H9 (cell line): ENCODE results near the gene GNB1L. TPM values are rescaled to one million over a fixed set of nuclear protein-coding genes. Genes with fewer than 3 reads are reported as not detected.

Experiments
- DNase-seq: peaks from one replicate; pipeline ENCODE4 v3.0.0-alpha.2; 2017
- H2AFZ ChIP-seq: one replicate; pipeline ENCODE4 v1.6.1; 2013; ENCODE audit warnings: mild to moderate bottlenecking, low read length, control low read depth, moderate library complexity
- H2AK5ac ChIP-seq: 2 replicates; pipeline ENCODE4 v1.6.1; 2013; ENCODE audit warnings: low read length, control low read depth, mixed read lengths; ENCODE audit not compliant: insufficient read length
- H2BK120ac ChIP-seq: one replicate; pipeline ENCODE4 v1.6.1; 2013; ENCODE audit warnings: low read depth, mild to moderate bottlenecking, low read length, control low read depth, inconsistent platforms; ENCODE audit not compliant: poor library complexity, severe bottlenecking
- H2BK12ac ChIP-seq: 2 replicates; pipeline ENCODE4 v1.6.1; 2013; ENCODE audit warnings: low read length, control low read depth, mixed read lengths, low read depth; ENCODE audit not compliant: insufficient read length
- H2BK15ac ChIP-seq: 2 replicates; pipeline ENCODE4 v1.6.1; 2013; ENCODE audit warnings: low read depth, low read length, control low read depth
- H2BK20ac ChIP-seq: one replicate; pipeline ENCODE4 v1.6.1; 2013; ENCODE audit warnings: low read depth, mild to moderate bottlenecking, low read length, control low read depth, inconsistent platforms; ENCODE audit not compliant: poor library complexity, severe bottlenecking
- H2BK5ac ChIP-seq: 2 replicates; pipeline ENCODE4 v1.6.1; 2013; ENCODE audit warnings: low read length, control low read depth, mixed read lengths; ENCODE audit not compliant: insufficient read length
- H3K14ac ChIP-seq: 2 replicates; pipeline ENCODE4 v1.6.1; 2013; ENCODE audit warnings: low read length, control low read depth; ENCODE audit not compliant: insufficient read depth
- H3K18ac ChIP-seq: 2 replicates; pipeline ENCODE4 v1.6.1; 2013; ENCODE audit warnings: low read depth, mild to moderate bottlenecking, mixed read lengths, low read length, control low read depth; ENCODE audit not compliant: insufficient read length
- H3K23ac ChIP-seq: 2 replicates; pipeline ENCODE4 v1.6.1; 2013; ENCODE audit warnings: low read length, control low read depth, mixed read lengths, low read depth; ENCODE audit not compliant: insufficient read length
- H3K23me2 ChIP-seq: 2 replicates; pipeline ENCODE4 v1.6.1; 2013; ENCODE audit warnings: low read depth, mild to moderate bottlenecking, mixed read lengths, low read length, control low read depth; ENCODE audit not compliant: insufficient read length, poor library complexity, severe bottlenecking
- H3K27ac ChIP-seq: 2 replicates; pipeline ENCODE4 v1.5.1; 2013; ENCODE audit warnings: low read length, control low read depth, mixed read lengths, low read depth; ENCODE audit not compliant: insufficient read length
- H3K27me3 ChIP-seq: 2 replicates; pipeline ENCODE4 v1.6.1; 2013; ENCODE audit warnings: low read length, control low read depth, inconsistent platforms; ENCODE audit not compliant: insufficient read depth
- H3K4ac ChIP-seq: 2 replicates; pipeline ENCODE4 v1.6.1; 2013; ENCODE audit warnings: low read depth, mild to moderate bottlenecking, control low read depth, inconsistent platforms, low read length, moderate library complexity
- H3K4me1 ChIP-seq: 2 replicates; pipeline ENCODE4 v1.6.1; 2013; ENCODE audit warnings: low read length, control low read depth, inconsistent platforms; ENCODE audit not compliant: insufficient read depth
- H3K4me2 ChIP-seq: 2 replicates; pipeline ENCODE4 v1.6.1; 2013; ENCODE audit warnings: low read length, control low read depth, mixed read lengths; ENCODE audit not compliant: insufficient read length, insufficient read depth
- H3K56ac ChIP-seq: 2 replicates; pipeline ENCODE4 v1.6.1; 2013; ENCODE audit warnings: low read depth, mild to moderate bottlenecking, mixed read lengths, low read length, control low read depth; ENCODE audit not compliant: insufficient read length
- H3K79me1 ChIP-seq: 2 replicates; pipeline ENCODE4 v1.6.1; 2013; ENCODE audit warnings: low read depth, mild to moderate bottlenecking, moderate library complexity, low read length, control low read depth, inconsistent platforms; ENCODE audit not compliant: insufficient read depth, poor library complexity, severe bottlenecking
- H3K79me2 ChIP-seq: 2 replicates; pipeline ENCODE4 v1.6.1; 2013; ENCODE audit warnings: low read length, control low read depth, inconsistent platforms; ENCODE audit not compliant: insufficient read depth
- H3K9ac ChIP-seq: 2 replicates; pipeline ENCODE4 v1.6.1; 2013; ENCODE audit warnings: low read length, control low read depth, mixed read lengths; ENCODE audit not compliant: insufficient read length; ENCODE audit errors: extremely low read depth
- H3K9me3 ChIP-seq: one replicate; pipeline ENCODE4 v1.6.1; 2013; ENCODE audit warnings: low read depth, low read length, inconsistent platforms; ENCODE audit not compliant: control insufficient read depth
- H3T11ph ChIP-seq: one replicate; pipeline ENCODE4 v1.6.1; 2013; ENCODE audit warnings: mild to moderate bottlenecking, low read length, control low read depth, inconsistent platforms
- H4K20me1 ChIP-seq: one replicate; pipeline ENCODE4 v1.6.1; 2013; ENCODE audit not compliant: control insufficient read depth, insufficient read length, insufficient read depth
- H4K5ac ChIP-seq: 2 replicates; pipeline ENCODE4 v1.6.1; 2013; ENCODE audit warnings: low read depth, mild to moderate bottlenecking, mixed read lengths, low read length, control low read depth; ENCODE audit not compliant: insufficient read length
- H4K8ac ChIP-seq: replicated peaks from 2 replicates; pipeline ENCODE4 v1.6.1; 2013; ENCODE audit warnings: low read length, control low read depth, mixed read lengths, low read depth; ENCODE audit not compliant: insufficient read length
- H4K91ac ChIP-seq: 2 replicates; pipeline ENCODE4 v1.6.1; 2013; ENCODE audit warnings: low read depth, mild to moderate bottlenecking, moderate library complexity, mixed read lengths, low read length, control low read depth; ENCODE audit not compliant: insufficient read length
- H3K27ac Mint-ChIP-seq, 3 experiments: 2 replicates in 2 of 3; 3 replicates in 1 of 3; pipeline ENCODE4 v1.8.0; 2020 to 2021; ENCODE audit warnings: mixed read lengths in 3 of 3, mild to moderate bottlenecking in 1 of 3, moderate library complexity in 1 of 3
- H3K27me3 Mint-ChIP-seq: 2 replicates; pipeline ENCODE4 v1.8.0; 2021; ENCODE audit warnings: low read depth, mild to moderate bottlenecking, moderate library complexity, mixed read lengths
- H3K36me3 Mint-ChIP-seq, 3 experiments: 2 replicates in 2 of 3; 3 replicates in 1 of 3; pipeline ENCODE4 v1.8.0; 2020 to 2021; ENCODE audit warnings: low read depth in 3 of 3, mixed read lengths in 3 of 3; ENCODE audit not compliant: insufficient read depth in 1 of 3
- H3K4me1 Mint-ChIP-seq, 2 experiments: 2 replicates each; pipeline ENCODE4 v1.8.0; 2020; ENCODE audit warnings: mixed read lengths in 2 of 2
- H3K4me3 Mint-ChIP-seq, 2 experiments: 2 replicates in 1 of 2; 3 replicates in 1 of 2; pipeline ENCODE4 v1.8.0; 2020 to 2021; ENCODE audit warnings: mild to moderate bottlenecking in 2 of 2, mixed read lengths in 2 of 2, moderate library complexity in 1 of 2
- H3K9me3 Mint-ChIP-seq, 2 experiments: 2 replicates in 1 of 2; 3 replicates in 1 of 2; pipeline ENCODE4 v1.8.0; 2020; ENCODE audit warnings: mild to moderate bottlenecking in 2 of 2, mixed read lengths in 2 of 2, moderate library complexity in 1 of 2
- WGBS: extraction: QIAGEN DNeasy Blood & Tissue Kit; methylation state at CpG from one replicate; pipeline ENCODE4 v1.1.7; 2013; ENCODE audit warnings: missing lambda C conversion rate, low lambda C conversion rate, mixed read lengths; ENCODE audit not compliant: insufficient read length; ENCODE audit errors: extremely low coverage; 5-methylcytosine and 5-hydroxymethylcytosine counted together
- total RNA-seq: library from RNA; stranded (reverse); gene quantifications from 2 replicates; pipeline ENCODE4 v1.2.1, GENCODE V29; 2021
- TF ChIP-seq, protein P1 (sequence below): fragments of 200-600 bp; sonication (generic); conservative IDR thresholded peaks from 3 replicates; pipeline ENCODE4 v1.8.0; 2021; ENCODE audit warnings: antibody characterized with exemption, mild to moderate bottlenecking

Gene GNB1L
- total RNA-seq, 1 experiment from 2014 or later = 22.4 TPM

GRCh38 chr22:19845054-19845722 lies 9.5 kb downstream of the GNB1L start:
- Histone ChIP-seq H3K79me2 (no peaks in the 10 kb centered on the region), H2AFZ (no peak overlapping the region), H4K91ac (no peak overlapping the region), H3K27me3 (no peaks in the 10 kb centered on the region), H2BK12ac (no peak overlapping the region), H4K5ac (no peak overlapping the region), H2BK5ac (no peak overlapping the region), H2BK120ac (no peak overlapping the region), H3K23me2 (no peaks in the 10 kb centered on the region), H4K8ac (no peak overlapping the region), H3K79me1 (no peaks in the 10 kb centered on the region), H3K9me3 (no peaks in the 10 kb centered on the region), H3K4ac (no peak overlapping the region), H3K14ac (no peak overlapping the region), H3K4me1 (no peaks in the 10 kb centered on the region), H3K27ac (no peak overlapping the region), H2BK20ac (no peak overlapping the region), H3T11ph (no peak overlapping the region), H2AK5ac (no peak overlapping the region), H3K23ac (no peak overlapping the region), H3K56ac (no peak overlapping the region), H2BK15ac (no peak overlapping the region), H3K9ac (no peak overlapping the region), H3K4me2 (no peak overlapping the region), H4K20me1 (no peaks in the 10 kb centered on the region), H3K18ac (no peak overlapping the region)
- peaks cover 16 to 27% (median 19%) of the 10 kb centered on the region in 3 experiments; a peak in 6 of 7 replicates for H3K36me3 Mint-ChIP-seq
- TF ChIP-seq, protein P1, sequence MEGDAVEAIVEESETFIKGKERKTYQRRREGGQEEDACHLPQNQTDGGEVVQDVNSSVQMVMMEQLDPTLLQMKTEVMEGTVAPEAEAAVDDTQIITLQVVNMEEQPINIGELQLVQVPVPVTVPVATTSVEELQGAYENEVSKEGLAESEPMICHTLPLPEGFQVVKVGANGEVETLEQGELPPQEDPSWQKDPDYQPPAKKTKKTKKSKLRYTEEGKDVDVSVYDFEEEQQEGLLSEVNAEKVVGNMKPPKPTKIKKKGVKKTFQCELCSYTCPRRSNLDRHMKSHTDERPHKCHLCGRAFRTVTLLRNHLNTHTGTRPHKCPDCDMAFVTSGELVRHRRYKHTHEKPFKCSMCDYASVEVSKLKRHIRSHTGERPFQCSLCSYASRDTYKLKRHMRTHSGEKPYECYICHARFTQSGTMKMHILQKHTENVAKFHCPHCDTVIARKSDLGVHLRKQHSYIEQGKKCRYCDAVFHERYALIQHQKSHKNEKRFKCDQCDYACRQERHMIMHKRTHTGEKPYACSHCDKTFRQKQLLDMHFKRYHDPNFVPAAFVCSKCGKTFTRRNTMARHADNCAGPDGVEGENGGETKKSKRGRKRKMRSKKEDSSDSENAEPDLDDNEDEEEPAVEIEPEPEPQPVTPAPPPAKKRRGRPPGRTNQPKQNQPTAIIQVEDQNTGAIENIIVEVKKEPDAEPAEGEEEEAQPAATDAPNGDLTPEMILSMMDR = no peak
- no peak overlapping the region for H3K4me3 Mint-ChIP-seq
- no peak for DNase-seq
- H3K9me3 Mint-ChIP-seq = no peaks in the 10 kb centered on the region; a peak in 1 of 5 replicates
- no CpG with 5 or more reads among the region's 8 CpGs for WGBS
- no peaks in the 10 kb centered on the region for H3K27me3 Mint-ChIP-seq
- H3K4me1 Mint-ChIP-seq = peaks cover 13 to 22% of the 10 kb centered on the region in 2 experiments
- H3K27ac Mint-ChIP-seq = no peak overlapping the region; a peak in 1 of 7 replicates
